Embryonic facial prominence (tissue), 1 donor: Measurements from ENCODE around the gene AMZ1.

Experiments used
- DNase-seq: peaks from one replicate; pipeline ENCODE4 v3.0.0-alpha.2; 2016; ENCODE audit errors: extremely low spot score

AMZ1 gene

GRCh38 chr7:2750004-2750407 is 62.0 kb downstream of the AMZ1 start:
- DNase-seq: no peak

- no peak for DNase-seq
Observed at GRCh38 chr7:2751086-2751485, 63.1 kb downstream of the AMZ1 start.

- no peak for DNase-seq
Observed at GRCh38 chr7:2753148-2753547, 65.1 kb downstream of the AMZ1 start.

GRCh38 chr7:2754086-2754485 is 66.1 kb downstream of the AMZ1 start:
- DNase-seq: no peak

GRCh38 chr7:2754912-2755311 is 66.9 kb downstream of the AMZ1 start:
- no peak for DNase-seq

- DNase-seq: no peak
Observed at GRCh38 chr7:2755531-2755930, 67.5 kb downstream of the AMZ1 start.

GRCh38 chr7:2757361-2757903 is 69.4 kb downstream of the AMZ1 start:
- DNase-seq: no peak

GRCh38 chr7:2757904-2758672 is 70.1 kb downstream of the AMZ1 start:
- DNase-seq: peak; percentile 52

- no peak for DNase-seq
Observed at GRCh38 chr7:2758673-2759616, 70.9 kb downstream of the AMZ1 start.

GRCh38 chr7:2759736-2760097 is 71.7 kb downstream of the AMZ1 start:
- no peak for DNase-seq

- no peak for DNase-seq
Observed at GRCh38 chr7:2760098-2760889, 72.3 kb downstream of the AMZ1 start.

GRCh38 chr7:2761131-2761624 is 73.2 kb downstream of the AMZ1 start:
- DNase-seq: no peak

- DNase-seq: no peak
Observed at GRCh38 chr7:2761801-2762497, 73.9 kb downstream of the AMZ1 start.

- DNase-seq: no peak
Observed at GRCh38 chr7:2763597-2763996, 75.6 kb downstream of the AMZ1 start.

GRCh38 chr7:2764621-2765020 is 76.6 kb downstream of the AMZ1 start:
- DNase-seq: no peak
